GM10248 (cell line): ENCODE results near the gene LLPH.

ENCODE experiments used
- CTCF ChIA-PET: fragments of 300-600 bp; sonication (Branson Sonifier 250); formaldehyde crosslinking; extraction: SDS; loops from one replicate; lab custom pipeline; 2021; ENCODE audit warnings: antibody characterized with exemption; lab: Yijun Ruan, JAX
- POLR2A ChIA-PET: fragments of 350-650 bp; sonication (Branson Sonifier 250); formaldehyde crosslinking; extraction: SDS; loops from one replicate; lab custom pipeline; 2020; ENCODE audit warnings: antibody characterized with exemption; lab: Yijun Ruan, JAX
- DNase-seq: peaks from one replicate; pipeline ENCODE4 v3.0.0; 2012; ENCODE audit errors: extremely low spot score
- TF ChIP-seq, protein P1 (sequence below): IDR thresholded peaks from 2 replicates; pipeline ENCODE4 v1.5.1; 2012; ENCODE audit warnings: mild to moderate bottlenecking, low read depth; ENCODE audit errors: extremely low read depth, missing control alignments, control extremely low read depth

The LLPH gene

DNA sequence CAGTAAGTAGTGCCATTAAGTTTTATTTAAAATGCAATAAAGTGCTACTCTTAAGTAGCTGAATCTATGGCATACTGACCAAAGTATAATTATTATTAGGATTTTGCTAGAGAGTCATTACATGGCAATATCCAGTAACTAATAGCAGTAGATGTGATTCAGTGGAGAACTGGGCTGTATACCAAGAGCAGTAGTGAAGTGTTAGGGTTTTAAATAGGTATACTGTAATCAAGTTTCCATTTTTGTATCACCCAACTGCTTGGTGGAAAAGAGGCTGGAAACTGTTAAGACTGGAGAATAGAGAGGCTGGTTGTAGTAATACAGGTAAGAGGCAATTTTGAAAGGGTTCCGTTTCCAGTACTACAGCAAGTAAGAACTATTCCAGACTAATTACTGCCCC is 13.3 kb upstream of the LLPH start:
- TF ChIP-seq, protein P1, sequence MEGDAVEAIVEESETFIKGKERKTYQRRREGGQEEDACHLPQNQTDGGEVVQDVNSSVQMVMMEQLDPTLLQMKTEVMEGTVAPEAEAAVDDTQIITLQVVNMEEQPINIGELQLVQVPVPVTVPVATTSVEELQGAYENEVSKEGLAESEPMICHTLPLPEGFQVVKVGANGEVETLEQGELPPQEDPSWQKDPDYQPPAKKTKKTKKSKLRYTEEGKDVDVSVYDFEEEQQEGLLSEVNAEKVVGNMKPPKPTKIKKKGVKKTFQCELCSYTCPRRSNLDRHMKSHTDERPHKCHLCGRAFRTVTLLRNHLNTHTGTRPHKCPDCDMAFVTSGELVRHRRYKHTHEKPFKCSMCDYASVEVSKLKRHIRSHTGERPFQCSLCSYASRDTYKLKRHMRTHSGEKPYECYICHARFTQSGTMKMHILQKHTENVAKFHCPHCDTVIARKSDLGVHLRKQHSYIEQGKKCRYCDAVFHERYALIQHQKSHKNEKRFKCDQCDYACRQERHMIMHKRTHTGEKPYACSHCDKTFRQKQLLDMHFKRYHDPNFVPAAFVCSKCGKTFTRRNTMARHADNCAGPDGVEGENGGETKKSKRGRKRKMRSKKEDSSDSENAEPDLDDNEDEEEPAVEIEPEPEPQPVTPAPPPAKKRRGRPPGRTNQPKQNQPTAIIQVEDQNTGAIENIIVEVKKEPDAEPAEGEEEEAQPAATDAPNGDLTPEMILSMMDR: no peak
- ChIA-PET POLR2A (no interaction called here), CTCF (interaction anchor here (2.1 to 3.6 kb wide), 3 partner anchors 16 to 551 kb away, joined by 6 to 17 read pairs (median 9); no protein-coding TSS in a partner anchor)
- no peak for DNase-seq

DNA sequence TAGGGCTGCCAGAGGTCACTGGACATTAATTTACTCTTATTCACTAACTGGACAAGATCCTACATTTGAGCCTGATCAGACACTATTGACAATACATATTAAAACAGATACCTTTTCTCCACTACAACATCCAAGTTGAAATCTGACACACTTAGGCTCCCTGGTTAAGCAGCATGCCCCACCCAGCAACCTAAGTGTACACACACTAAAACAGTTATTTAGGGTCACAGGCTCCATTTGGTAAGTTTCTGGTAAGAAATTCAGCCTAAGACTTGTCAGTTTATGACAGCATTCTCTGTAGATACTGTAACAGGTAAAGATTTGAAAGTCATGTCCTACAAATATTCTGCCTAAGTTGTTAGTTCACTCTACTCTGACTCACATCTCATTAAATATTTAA is 12.3 kb upstream of the LLPH start:
- DNase-seq: no peak
- TF ChIP-seq, protein P1: no peak
- ChIA-PET POLR2A (no interaction called here), CTCF (interaction anchor here (3.6 kb wide), 1 partner anchor 17 kb away, joined by 17 read pairs; no protein-coding TSS in a partner anchor)

DNA sequence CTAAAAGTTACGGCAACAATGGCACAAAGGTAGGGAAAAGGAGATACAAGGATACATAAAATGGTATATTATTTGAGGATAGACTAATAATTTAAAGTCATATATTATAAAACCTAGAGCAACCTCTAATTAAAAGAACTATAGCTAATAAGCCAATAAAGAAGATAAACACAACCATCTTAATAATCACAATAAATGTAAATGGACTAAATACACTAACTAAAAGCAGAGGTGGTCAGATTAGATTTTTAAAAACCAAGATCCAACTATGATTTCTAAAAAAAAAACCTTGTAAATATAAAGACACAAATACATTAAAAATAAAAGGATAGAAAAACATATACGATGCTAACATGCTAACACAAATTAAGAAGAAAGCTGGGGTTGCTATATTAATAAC is 10.7 kb upstream of the LLPH start:
- POLR2A ChIA-PET: no interaction called here
- CTCF ChIA-PET: no interaction called here
- TF ChIP-seq, protein P1: no peak
- DNase-seq: no peak

DNA sequence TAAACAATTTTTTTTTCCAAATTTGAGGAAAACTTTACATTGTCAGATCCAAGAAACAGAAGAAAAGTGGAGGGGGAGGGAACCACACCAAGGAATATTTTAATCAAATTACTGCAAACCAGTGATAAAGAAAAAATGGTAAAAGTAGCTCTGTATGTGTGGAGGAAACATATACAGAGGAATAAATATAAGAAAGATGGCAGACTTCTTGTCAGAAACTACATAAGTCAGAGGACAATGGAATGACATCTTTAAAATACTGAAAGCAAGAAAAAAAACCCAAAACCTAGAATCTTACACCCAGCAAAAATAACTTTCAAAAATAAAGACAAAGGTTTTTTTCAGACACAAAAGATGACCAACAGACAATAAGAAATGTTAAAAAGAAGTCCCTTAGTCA is 10.2 kb upstream of the LLPH start:
- DNase-seq: no peak
- POLR2A ChIA-PET: no interaction called here
- TF ChIP-seq, protein P1: no peak
- CTCF ChIA-PET: interaction anchor here (1.1 kb wide), 1 partner anchor 9 kb away, joined by 4 read pairs; the partner anchor contains the start of gene LLPH

DNA sequence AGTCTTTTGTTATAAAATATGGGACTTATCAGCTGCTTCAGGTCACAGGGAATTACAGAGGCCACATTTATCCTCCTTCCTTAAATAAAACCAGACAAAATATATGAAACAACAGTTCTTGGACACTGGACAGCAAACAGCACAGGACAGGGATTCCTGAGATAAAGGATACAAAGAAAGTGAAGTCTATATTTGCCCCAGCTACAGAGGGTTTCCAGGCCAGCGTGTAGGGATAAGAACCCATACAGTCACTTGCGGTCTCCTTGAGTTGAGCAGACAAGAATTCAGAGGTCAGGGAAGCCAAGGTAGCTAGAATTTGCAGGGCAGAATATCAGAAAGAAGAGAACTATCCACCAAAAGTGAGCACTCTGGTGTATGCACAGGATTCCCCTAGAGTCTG is 8.8 kb upstream of the LLPH start:
- POLR2A ChIA-PET: no interaction called here
- no peak for DNase-seq
- TF ChIP-seq, protein P1: no peak
- CTCF ChIA-PET: interaction anchor here (1.1 to 1.7 kb wide), 3 partner anchors 8 to 31 kb away, joined by 3 to 5 read pairs (median 4); partner anchors contain the start of genes LLPH and TMBIM4

DNA sequence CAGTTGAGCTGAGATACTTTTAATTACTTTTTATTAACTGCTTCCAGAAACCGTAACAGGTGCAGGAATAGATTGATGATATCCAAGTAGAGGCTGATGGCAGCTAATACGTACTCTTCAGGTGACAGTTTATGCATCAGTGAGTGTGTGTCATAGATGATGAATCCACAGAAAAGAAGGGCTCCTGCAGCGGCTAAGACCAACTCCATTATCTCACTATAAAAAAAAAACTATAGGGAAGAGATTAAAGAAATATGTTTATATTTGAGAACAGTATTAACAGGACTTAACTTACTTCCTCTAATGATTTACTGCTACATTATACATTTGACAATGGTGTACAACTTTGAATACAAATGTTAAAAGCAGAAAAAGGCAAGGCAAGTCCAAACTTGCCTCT is 7.4 kb upstream of the LLPH start:
- TF ChIP-seq, protein P1: no peak
- ChIA-PET CTCF (interaction anchor here (1.0 kb wide), 1 partner anchor 23 kb away, joined by 4 read pairs; no protein-coding TSS in a partner anchor), POLR2A (no interaction called here)
- DNase-seq: no peak

DNA sequence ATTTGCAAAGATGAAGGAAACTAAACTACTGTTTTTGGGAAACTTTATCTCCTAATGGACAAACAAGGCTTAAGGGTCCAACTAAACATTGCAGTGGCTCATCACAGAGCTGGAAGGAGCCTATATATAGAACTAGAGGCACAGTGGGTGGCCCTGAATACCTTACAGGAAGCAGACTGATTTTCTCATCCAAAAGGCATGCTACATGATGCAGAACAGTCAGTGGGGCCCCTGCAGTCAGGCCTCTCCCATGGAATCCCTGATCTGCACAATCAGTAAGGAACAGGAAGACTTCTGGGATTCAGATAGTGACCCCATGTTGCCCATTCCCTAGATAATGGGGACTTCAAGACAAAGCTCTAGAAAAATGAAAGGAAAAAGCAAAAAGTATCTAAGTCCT is 1.9 kb upstream of the LLPH start:
- TF ChIP-seq, protein P1: no peak
- DNase-seq: no peak
- ChIA-PET CTCF (no interaction called here), POLR2A (no interaction called here)
